GM12874 (cell line): ENCODE results near the gene TEKT3.

ENCODE experiments used
- CTCF ChIP-seq: IDR thresholded peaks from 2 replicates; pipeline ENCODE4 v1.5.1; 2011; ENCODE audit warnings: low read depth, mild to moderate bottlenecking, control low read depth, low read length, moderate library complexity; ENCODE audit not compliant: insufficient read depth

Gene TEKT3

GRCh38 chr17:15273141-15273793 lies 68.1 kb downstream of the TEKT3 start:
- no peak for TF ChIP-seq CTCF

GRCh38 chr17:15271741-15272140 lies 69.7 kb downstream of the TEKT3 start:
- no peak for TF ChIP-seq CTCF

- no peak for TF ChIP-seq CTCF
Observed at GRCh38 chr17:15270628-15271381, 70.6 kb downstream of the TEKT3 start.

- TF ChIP-seq CTCF, result no peak
Observed at GRCh38 chr17:15269780-15270089, 71.7 kb downstream of the TEKT3 start.

GRCh38 chr17:15269087-15269779 lies 72.2 kb downstream of the TEKT3 start:
- TF ChIP-seq CTCF, result no peak

GRCh38 chr17:15268461-15268860 lies 72.9 kb downstream of the TEKT3 start:
- TF ChIP-seq CTCF, result no peak

GRCh38 chr17:15267996-15268395 lies 73.4 kb downstream of the TEKT3 start:
- TF ChIP-seq CTCF, result no peak
